ENCODE data around the gene RDX. TPM values are rescaled to one million over a fixed set of nuclear protein-coding genes. Genes with fewer than 3 reads are reported as not detected.
A peak's percentile ranks its signal among the peaks of the same experiment; 100 is the strongest.
"Not testable (repeated sequence)": the region's sequence is repeated elsewhere in the genome, so short reads cannot be mapped to it uniquely, and the experiment has no call there.

RDX gene
- polyA plus RNA-seq, 4 donors: 1.6 to 60.6 (median 6.7) TPM

DNA sequence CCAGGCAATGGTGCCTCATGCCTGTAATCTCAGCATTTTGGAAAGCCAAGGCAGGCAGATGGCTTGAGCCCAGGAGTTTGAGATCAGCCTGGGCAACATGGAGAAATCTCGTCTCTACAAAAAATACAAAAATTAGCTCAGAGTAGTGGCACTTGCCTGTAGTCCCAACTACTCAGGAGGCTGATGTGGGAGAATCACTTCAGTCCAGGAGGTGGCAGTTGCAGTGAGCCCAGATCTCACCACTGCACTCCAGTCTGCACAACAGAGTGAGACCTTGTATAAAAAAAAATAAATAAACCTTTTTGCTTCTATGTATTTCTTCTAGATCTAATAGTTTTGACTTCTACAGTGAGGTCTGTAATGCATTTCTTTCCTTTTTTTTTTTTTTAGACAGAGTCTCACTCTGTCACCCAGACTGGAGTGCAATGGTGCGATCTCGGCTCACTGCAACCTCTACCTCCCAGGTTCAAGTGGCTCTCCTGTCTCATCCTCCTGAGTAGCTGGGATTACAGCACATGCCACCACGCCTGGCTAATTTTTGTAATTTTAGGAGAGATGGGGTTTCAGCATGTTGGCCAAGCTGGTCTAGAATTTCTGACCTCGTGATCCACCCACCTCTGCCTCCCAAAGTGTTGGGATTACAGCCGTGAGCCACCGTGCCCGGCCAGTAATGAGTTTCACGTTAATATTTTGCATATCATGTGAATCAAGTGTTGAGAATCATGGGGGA is 18.1 kb upstream of the RDX start:
- Histone ChIP-seq H3K4me1 (ENCODE audit: control insufficient read depth in 3 of 3, insufficient read depth in 2 of 3, low read depth in 1 of 3, low read length in 2 of 3) (no peaks in the 10 kb centered on the region), H3K27me3 (ENCODE audit: control insufficient read depth in 3 of 3, insufficient read depth in 3 of 3, low read length in 3 of 3) (peaks cover 0 to 16% (median 0%) of the 10 kb centered on the region in 3 donors), H3K36me3 (ENCODE audit: control insufficient read depth in 3 of 3, insufficient read depth in 2 of 3, low read depth in 1 of 3, low read length in 3 of 3) (no peaks in the 10 kb centered on the region), H3K9me3 (ENCODE audit: control insufficient read depth in 2 of 2, insufficient read depth in 1 of 2, low read depth in 1 of 2, low read length in 1 of 2) (no peaks in the 10 kb centered on the region), H3K4me3 (ENCODE audit: low read depth in 1 of 3, low read length in 3 of 3) (no peak overlapping the region), H3K27ac (ENCODE audit: low read depth in 1 of 3, low read length in 2 of 3) (no peak overlapping the region)
- DNase-seq (no peak), FAIRE-seq (no peak)
- WGBS, 3 donors: 85 to 92% (median 86%) methylated on average over 9 of the region's 9 CpGs

DNA sequence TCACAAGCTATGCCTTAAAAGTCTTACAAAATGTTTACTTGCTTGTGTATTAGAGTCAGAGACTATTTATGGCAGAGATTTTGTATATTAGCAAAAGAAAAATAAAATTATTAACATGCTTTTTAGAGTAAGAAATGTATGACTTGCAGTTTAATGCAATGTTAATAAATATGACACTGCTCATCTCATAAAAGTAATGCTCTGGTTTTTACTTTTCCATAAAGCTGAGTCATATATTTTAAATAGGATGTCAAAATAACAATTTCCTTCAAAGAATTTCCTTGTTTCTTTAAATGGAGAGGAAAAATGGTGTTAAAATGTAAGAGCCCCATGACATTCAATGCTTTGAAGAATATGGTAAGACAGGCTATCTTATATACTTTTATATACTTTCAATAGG is 16.3 kb upstream of the RDX start:
- FAIRE-seq (no peak), DNase-seq (no peak)
- no peak overlapping the region for H3K27ac ChIP-seq (ENCODE audit: low read depth in 1 of 3, low read length in 2 of 3)
- H3K4me1 ChIP-seq (ENCODE audit: control insufficient read depth in 3 of 3, insufficient read depth in 2 of 3, low read depth in 1 of 3, low read length in 2 of 3): no peaks in the 10 kb centered on the region
- H3K27me3 ChIP-seq (ENCODE audit: control insufficient read depth in 3 of 3, insufficient read depth in 3 of 3, low read length in 3 of 3): peaks cover 0 to 27% (median 2%) of the 10 kb centered on the region in 3 donors
- H3K36me3 ChIP-seq (ENCODE audit: control insufficient read depth in 3 of 3, insufficient read depth in 2 of 3, low read depth in 1 of 3, low read length in 3 of 3): no peaks in the 10 kb centered on the region
- H3K9me3 ChIP-seq (ENCODE audit: control insufficient read depth in 2 of 2, insufficient read depth in 1 of 2, low read depth in 1 of 2, low read length in 1 of 2): no peaks in the 10 kb centered on the region
- no peak overlapping the region for H3K4me3 ChIP-seq (ENCODE audit: low read depth in 1 of 3, low read length in 3 of 3)

GRCh38 chr11:110311783-110312579 is 15.6 kb upstream of the RDX start:
- WGBS, 3 donors: 70 to 89% (median 79%) methylated on average over 3 of the region's 3 CpGs
- Histone ChIP-seq H3K27me3 (ENCODE audit: control insufficient read depth in 3 of 3, insufficient read depth in 3 of 3, low read length in 3 of 3) (peaks cover 0 to 27% (median 2%) of the 10 kb centered on the region in 3 donors), H3K4me3 (ENCODE audit: low read depth in 1 of 3, low read length in 3 of 3) (no peak overlapping the region), H3K27ac (ENCODE audit: low read depth in 1 of 3, low read length in 2 of 3) (no peak overlapping the region), H3K4me1 (ENCODE audit: control insufficient read depth in 3 of 3, insufficient read depth in 2 of 3, low read depth in 1 of 3, low read length in 2 of 3) (no peaks in the 10 kb centered on the region), H3K9me3 (ENCODE audit: control insufficient read depth in 2 of 2, insufficient read depth in 1 of 2, low read depth in 1 of 2, low read length in 1 of 2) (no peaks in the 10 kb centered on the region), H3K36me3 (ENCODE audit: control insufficient read depth in 3 of 3, insufficient read depth in 2 of 3, low read depth in 1 of 3, low read length in 3 of 3) (no peaks in the 10 kb centered on the region)
- FAIRE-seq (no peak), DNase-seq (no peak)

- H3K27me3 ChIP-seq (ENCODE audit: control insufficient read depth in 3 of 3, insufficient read depth in 3 of 3, low read length in 3 of 3): peaks cover 0 to 21% (median 2%) of the 10 kb centered on the region in 3 donors
- FAIRE-seq (no peak), DNase-seq (no peak)
- H3K4me1 ChIP-seq (ENCODE audit: control insufficient read depth in 3 of 3, insufficient read depth in 2 of 3, low read depth in 1 of 3, low read length in 2 of 3): peaks cover 0 to 3% (median 0%) of the 10 kb centered on the region in 3 donors
- no peak overlapping the region for H3K4me3 ChIP-seq (ENCODE audit: low read depth in 1 of 3, low read length in 3 of 3)
- H3K27ac ChIP-seq (ENCODE audit: low read depth in 1 of 3, low read length in 2 of 3): no peak overlapping the region
- no peaks in the 10 kb centered on the region for H3K9me3 ChIP-seq (ENCODE audit: control insufficient read depth in 2 of 2, insufficient read depth in 1 of 2, low read depth in 1 of 2, low read length in 1 of 2)
- WGBS, 3 donors: 55 to 63% (median 56%) methylated on average over 5 of the region's 5 CpGs
- no peaks in the 10 kb centered on the region for H3K36me3 ChIP-seq (ENCODE audit: control insufficient read depth in 3 of 3, insufficient read depth in 2 of 3, low read depth in 1 of 3, low read length in 3 of 3)
These were observed 11.7 kb upstream of the RDX start for GRCh38 chr11:110308071-110308470.

- WGBS, 3 donors: 26 to 64% (median 36%) methylated on average over 4 of the region's 4 CpGs
- not testable (repeated sequence) for FAIRE-seq; H3K36me3 ChIP-seq (ENCODE audit: control insufficient read depth in 3 of 3, insufficient read depth in 2 of 3, low read depth in 1 of 3, low read length in 3 of 3); H3K27ac ChIP-seq (ENCODE audit: low read depth in 1 of 3, low read length in 2 of 3); H3K4me1 ChIP-seq (ENCODE audit: control insufficient read depth in 3 of 3, insufficient read depth in 2 of 3, low read depth in 1 of 3, low read length in 2 of 3); DNase-seq; H3K9me3 ChIP-seq (ENCODE audit: control insufficient read depth in 2 of 2, insufficient read depth in 1 of 2, low read depth in 1 of 2, low read length in 1 of 2); H3K4me3 ChIP-seq (ENCODE audit: low read depth in 1 of 3, low read length in 3 of 3)
- H3K27me3 ChIP-seq (ENCODE audit: control insufficient read depth in 3 of 3, insufficient read depth in 3 of 3, low read length in 3 of 3): peaks cover 0 to 20% (median 2%) of the 10 kb centered on the region in 3 donors
These were observed 9.6 kb upstream of the RDX start for GRCh38 chr11:110306019-110306388.

DNA sequence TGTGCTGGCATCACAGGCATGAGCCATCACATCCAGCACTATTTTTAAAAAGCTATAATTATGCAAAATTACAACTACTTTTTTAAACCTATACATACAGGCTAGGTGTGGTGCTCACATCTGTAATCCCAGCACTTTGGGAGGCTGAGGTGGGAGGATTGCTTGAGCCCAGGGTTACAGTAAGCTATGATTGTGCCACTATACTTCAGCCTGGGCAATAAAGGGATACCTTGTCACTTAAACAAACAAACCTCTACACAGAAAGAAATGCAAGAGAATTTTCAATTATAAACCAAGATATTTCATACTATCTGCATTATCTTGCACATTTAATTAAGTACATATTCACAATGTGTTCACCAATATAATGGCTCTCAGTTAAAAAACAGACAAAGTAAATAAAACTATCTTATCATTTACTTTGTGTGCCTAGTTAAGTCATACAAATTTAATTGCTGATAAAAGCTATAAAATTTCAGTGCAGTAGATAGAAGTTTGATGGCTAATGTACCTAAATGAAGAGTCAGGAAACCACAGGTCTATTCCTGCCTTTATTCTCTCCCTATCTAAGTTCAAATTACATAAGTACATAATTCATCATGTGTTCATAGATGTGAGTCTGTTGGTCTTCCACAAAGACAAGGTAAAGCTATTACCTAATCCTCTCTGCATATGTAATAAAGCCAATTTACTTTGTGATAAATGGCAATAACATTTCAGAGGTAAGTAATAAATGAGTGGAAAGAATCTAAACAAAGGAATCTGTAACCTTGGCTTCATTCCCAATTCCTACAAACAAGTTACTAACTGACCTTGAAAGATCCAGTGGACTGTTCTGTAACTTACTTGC is 9.0 kb upstream of the RDX start:
- Histone ChIP-seq H3K27ac (ENCODE audit: low read depth in 1 of 3, low read length in 2 of 3) (no peak overlapping the region), H3K4me3 (ENCODE audit: low read depth in 1 of 3, low read length in 3 of 3) (no peak overlapping the region), H3K9me3 (ENCODE audit: control insufficient read depth in 2 of 2, insufficient read depth in 1 of 2, low read depth in 1 of 2, low read length in 1 of 2) (no peaks in the 10 kb centered on the region), H3K27me3 (ENCODE audit: control insufficient read depth in 3 of 3, insufficient read depth in 3 of 3, low read length in 3 of 3) (peaks cover 0 to 17% (median 2%) of the 10 kb centered on the region in 3 donors), H3K4me1 (ENCODE audit: control insufficient read depth in 3 of 3, insufficient read depth in 2 of 3, low read depth in 1 of 3, low read length in 2 of 3) (peaks cover 0 to 3% (median 0%) of the 10 kb centered on the region in 3 donors), H3K36me3 (ENCODE audit: control insufficient read depth in 3 of 3, insufficient read depth in 2 of 3, low read depth in 1 of 3, low read length in 3 of 3) (no peaks in the 10 kb centered on the region)
- FAIRE-seq: peak; percentile 61
- peak; percentile 80 to 84 for DNase-seq

- H3K36me3 ChIP-seq (ENCODE audit: control insufficient read depth in 3 of 3, insufficient read depth in 2 of 3, low read depth in 1 of 3, low read length in 3 of 3): no peaks in the 10 kb centered on the region
- H3K27me3 ChIP-seq (ENCODE audit: control insufficient read depth in 3 of 3, insufficient read depth in 3 of 3, low read length in 3 of 3): peaks cover 0 to 11% (median 2%) of the 10 kb centered on the region in 3 donors
- FAIRE-seq (no peak), DNase-seq (peak in 1 of 2 donors; percentile 74)
- no peak overlapping the region for H3K4me3 ChIP-seq (ENCODE audit: low read depth in 1 of 3, low read length in 3 of 3)
- H3K4me1 ChIP-seq (ENCODE audit: control insufficient read depth in 3 of 3, insufficient read depth in 2 of 3, low read depth in 1 of 3, low read length in 2 of 3): peaks cover 0 to 4% (median 0%) of the 10 kb centered on the region in 3 donors
- H3K27ac ChIP-seq (ENCODE audit: low read depth in 1 of 3, low read length in 2 of 3): no peak overlapping the region
- 14 to 61% (median 38%) methylated on average over 5 of the region's 5 CpGs for WGBS, 3 donors
- no peaks in the 10 kb centered on the region for H3K9me3 ChIP-seq (ENCODE audit: control insufficient read depth in 2 of 2, insufficient read depth in 1 of 2, low read depth in 1 of 2, low read length in 1 of 2)
These were observed 7.0 kb upstream of the RDX start for GRCh38 chr11:110303414-110303826.

DNA sequence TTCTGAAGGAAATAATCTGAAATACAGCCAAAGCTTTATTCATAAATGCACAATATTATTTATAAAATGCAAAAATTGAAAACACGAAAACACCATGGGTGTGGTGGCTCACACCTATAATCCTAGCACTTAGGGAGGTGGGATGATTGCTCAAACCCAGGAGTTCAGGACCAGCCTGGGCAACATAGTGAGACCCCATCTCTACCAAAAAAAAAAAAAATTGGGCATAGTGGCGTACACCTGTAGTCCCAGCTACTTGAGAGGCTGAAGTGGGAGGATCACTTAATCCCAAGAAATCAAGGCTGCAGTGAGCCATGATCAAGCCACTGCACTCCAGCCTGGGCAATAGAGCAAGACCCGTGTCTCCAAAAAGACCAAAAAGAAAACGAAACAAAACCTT is 5.2 kb upstream of the RDX start:
- Histone ChIP-seq H3K9me3 (ENCODE audit: control insufficient read depth in 2 of 2, insufficient read depth in 1 of 2, low read depth in 1 of 2, low read length in 1 of 2) (no peaks in the 10 kb centered on the region), H3K27ac (ENCODE audit: low read depth in 1 of 3, low read length in 2 of 3) (no peak overlapping the region), H3K27me3 (ENCODE audit: control insufficient read depth in 3 of 3, insufficient read depth in 3 of 3, low read length in 3 of 3) (peaks cover 0 to 6% (median 0%) of the 10 kb centered on the region in 3 donors), H3K4me3 (ENCODE audit: low read depth in 1 of 3, low read length in 3 of 3) (no peak overlapping the region), H3K4me1 (ENCODE audit: control insufficient read depth in 3 of 3, insufficient read depth in 2 of 3, low read depth in 1 of 3, low read length in 2 of 3) (peaks cover 0 to 18% (median 0%) of the 10 kb centered on the region in 3 donors), H3K36me3 (ENCODE audit: control insufficient read depth in 3 of 3, insufficient read depth in 2 of 3, low read depth in 1 of 3, low read length in 3 of 3) (no peaks in the 10 kb centered on the region)
- WGBS, 3 donors: 85 to 92% (median 88%) methylated on average over 4 of the region's 4 CpGs
- FAIRE-seq (no peak), DNase-seq (no peak)
